Fibroblast of mammary gland (primary cell): Measurements from ENCODE around the gene FAF2.

ENCODE experiments used
- DNase-seq: peaks from one replicate; pipeline ENCODE4 v3.0.0-alpha.2; 2010; ENCODE audit warnings: low read depth
- H3K4me3 ChIP-seq: 2 replicates; pipeline ENCODE4 v1.5.1; 2011; ENCODE audit warnings: low read depth, mild to moderate bottlenecking, low read length, moderate library complexity; ENCODE audit not compliant: control insufficient read depth
- TF ChIP-seq, protein P1 (sequence below): conservative IDR thresholded peaks from 2 replicates; pipeline ENCODE4 v1.5.1; 2011; ENCODE audit warnings: low read depth, low read length, inconsistent platforms; ENCODE audit not compliant: control insufficient read depth, insufficient read depth

FAF2 gene

DNA sequence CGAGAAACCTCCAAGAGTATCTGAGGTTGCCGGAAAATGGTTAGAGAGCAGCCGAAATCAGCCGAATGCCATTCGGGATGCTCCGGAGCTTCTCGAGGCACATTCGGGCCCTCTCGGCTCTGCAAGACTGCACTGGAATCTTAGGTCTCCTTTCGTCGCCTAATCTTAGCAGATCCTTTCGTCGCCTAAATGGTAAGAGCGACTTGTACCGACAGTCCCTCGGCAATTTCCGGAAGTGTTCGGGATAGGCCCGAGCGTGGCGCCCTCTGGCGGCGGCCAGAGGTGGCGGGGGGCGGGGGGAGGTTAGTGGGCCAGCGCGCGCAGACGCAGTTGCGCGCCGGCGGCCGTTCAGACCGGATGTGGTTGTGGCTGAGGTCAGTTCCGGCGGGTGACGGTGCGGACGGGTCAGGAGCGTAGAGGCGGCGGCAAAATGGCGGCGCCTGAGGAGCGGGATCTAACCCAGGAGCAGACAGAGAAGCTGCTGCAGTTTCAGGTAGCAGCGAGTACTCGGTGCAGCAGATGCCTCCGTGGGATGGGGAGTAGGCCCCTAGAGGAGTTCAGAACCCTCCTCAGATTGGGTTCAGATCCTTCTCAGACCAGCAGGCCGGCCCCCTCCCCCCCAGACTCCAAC is at the start of gene FAF2:
Gene FAF2 (plus strand): TSS at position 408 of the 631 bp plus-strand sequence. CDS start 23 bp downstream, at position 431.
- TF ChIP-seq, protein P1, sequence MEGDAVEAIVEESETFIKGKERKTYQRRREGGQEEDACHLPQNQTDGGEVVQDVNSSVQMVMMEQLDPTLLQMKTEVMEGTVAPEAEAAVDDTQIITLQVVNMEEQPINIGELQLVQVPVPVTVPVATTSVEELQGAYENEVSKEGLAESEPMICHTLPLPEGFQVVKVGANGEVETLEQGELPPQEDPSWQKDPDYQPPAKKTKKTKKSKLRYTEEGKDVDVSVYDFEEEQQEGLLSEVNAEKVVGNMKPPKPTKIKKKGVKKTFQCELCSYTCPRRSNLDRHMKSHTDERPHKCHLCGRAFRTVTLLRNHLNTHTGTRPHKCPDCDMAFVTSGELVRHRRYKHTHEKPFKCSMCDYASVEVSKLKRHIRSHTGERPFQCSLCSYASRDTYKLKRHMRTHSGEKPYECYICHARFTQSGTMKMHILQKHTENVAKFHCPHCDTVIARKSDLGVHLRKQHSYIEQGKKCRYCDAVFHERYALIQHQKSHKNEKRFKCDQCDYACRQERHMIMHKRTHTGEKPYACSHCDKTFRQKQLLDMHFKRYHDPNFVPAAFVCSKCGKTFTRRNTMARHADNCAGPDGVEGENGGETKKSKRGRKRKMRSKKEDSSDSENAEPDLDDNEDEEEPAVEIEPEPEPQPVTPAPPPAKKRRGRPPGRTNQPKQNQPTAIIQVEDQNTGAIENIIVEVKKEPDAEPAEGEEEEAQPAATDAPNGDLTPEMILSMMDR = peak; percentile 63
- H3K4me3 ChIP-seq = peak within 1 kb of the TSS; percentile 99
- peak; percentile 99 for DNase-seq

GRCh38 chr5:176400382-176401156 is 47.6 kb upstream of the FAF2 start:
- H3K4me3 ChIP-seq = no peak overlapping the region
- DNase-seq = no peak
- TF ChIP-seq, protein P1 = no peak

DNA sequence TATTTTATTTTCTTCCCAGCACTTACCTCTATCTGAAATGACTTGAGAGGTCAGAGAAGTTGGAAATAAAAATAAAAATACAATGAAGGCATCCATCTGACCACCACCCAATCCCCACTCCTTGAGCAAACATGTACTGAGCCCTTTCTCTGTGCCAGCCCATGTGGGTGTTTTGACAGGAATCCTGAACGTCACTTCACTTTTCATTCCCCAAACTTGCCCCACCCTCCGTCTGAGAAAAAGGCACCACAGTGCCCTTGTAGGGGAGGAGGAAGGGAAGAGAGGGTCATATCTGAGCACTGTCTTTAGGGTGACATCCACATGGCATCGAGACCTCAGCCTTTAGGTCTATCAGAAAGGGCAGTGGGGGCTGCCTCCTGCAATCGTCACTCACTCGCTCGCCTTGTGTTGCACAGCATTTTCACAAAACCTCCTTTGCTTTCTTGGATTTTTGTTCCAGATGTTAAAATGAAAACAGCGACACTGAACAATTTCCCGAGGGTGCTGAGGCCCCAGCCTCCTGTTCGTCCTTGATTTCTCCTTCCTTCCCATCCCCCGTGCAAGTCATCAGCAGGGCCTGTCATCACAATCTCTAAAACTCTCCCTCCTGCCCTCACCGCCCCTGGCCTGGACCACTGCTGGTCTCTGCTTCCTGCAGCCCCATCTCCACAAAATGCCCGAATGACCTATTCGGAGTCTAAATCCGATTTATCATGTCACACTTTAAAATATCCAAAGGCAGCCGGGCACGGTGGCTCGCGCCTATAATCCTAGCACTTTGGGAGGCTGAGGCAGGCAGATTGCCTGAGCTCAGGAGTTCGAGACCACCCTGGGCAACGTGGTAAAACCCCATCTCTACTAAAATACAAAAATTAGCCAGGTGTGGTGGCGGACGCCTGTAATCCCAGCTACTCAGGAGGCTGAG is 46.6 kb upstream of the FAF2 start:
- TF ChIP-seq, protein P1 = no peak
- DNase-seq = no peak
- H3K4me3 ChIP-seq = no peak overlapping the region

GRCh38 chr5:176405656-176406435 is 42.3 kb upstream of the FAF2 start:
- TF ChIP-seq, protein P1 = no peak
- H3K4me3 ChIP-seq = no peak overlapping the region
- DNase-seq = no peak

DNA sequence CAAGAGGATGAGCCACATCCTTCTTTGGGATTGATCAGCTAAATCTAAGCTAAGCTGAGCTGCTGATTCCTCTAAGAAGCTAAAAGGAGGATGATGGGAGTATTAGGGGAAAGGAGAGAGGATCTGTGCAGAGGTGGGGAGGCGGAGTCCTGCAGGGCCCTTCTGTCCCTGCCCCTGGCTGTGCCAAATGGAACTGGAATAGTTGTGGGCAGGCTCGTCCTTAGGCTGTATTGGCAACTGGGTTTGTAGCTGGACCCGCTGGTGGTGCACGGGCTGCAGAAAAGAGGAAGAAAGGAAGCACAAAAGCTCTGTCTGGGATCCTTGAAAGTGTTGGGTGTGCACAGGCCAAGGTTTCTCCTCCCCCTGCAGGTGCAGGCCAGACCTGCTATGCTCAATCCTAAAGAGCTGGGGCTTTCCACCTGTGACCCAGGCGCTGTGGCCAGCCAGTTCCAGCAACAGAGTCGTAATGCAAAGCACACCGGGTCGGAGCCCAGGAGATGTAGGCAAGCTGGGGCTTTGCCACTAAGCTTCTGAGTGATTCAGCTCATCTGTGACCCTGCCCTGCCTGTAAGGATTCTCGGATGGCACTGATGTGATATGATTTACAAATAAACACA is 41.6 kb upstream of the FAF2 start:
- no peak overlapping the region for H3K4me3 ChIP-seq
- no peak for DNase-seq
- TF ChIP-seq, protein P1 = no peak
